Uterus (tissue), 4 donors: Measurements from ENCODE around the gene SERPINA1. TPM values are rescaled to one million over a fixed set of nuclear protein-coding genes. Genes with fewer than 3 reads are reported as not detected.

Experiments used
- DNase-seq, 2 donors: peaks; one replicate each; pipeline ENCODE4 v3.0.0-alpha.2; 2019 to 2020
- H3K27ac ChIP-seq, 2 donors: fragments of 200-600 bp; sonication (generic); 1 replicate in 1 of 2; 2 replicates in 1 of 2; pipeline ENCODE4 v1.5.1; 2016 to 2018
- H3K27me3 ChIP-seq, 2 donors: fragments of 200-600 bp; sonication (generic); one replicate each; pipeline ENCODE4 v1.5.1; 2018 to 2019; ENCODE audit warnings: control low read depth in 1 of 2
- H3K36me3 ChIP-seq, 2 donors: fragments of 200-600 bp; sonication (generic); one replicate each; pipeline ENCODE4 v1.5.1; 2019; ENCODE audit warnings: control low read depth in 1 of 2
- H3K4me1 ChIP-seq, 2 donors: fragments of 200-600 bp; sonication (generic); one replicate each; pipeline ENCODE4 v1.5.1; 2018 to 2019; ENCODE audit warnings: control low read depth in 1 of 2
- H3K4me3 ChIP-seq, 2 donors: fragments of 200-600 bp; sonication (generic); 1 replicate in 1 of 2; 2 replicates in 1 of 2; pipeline ENCODE4 v1.5.1; 2018 to 2019; ENCODE audit warnings: mild to moderate bottlenecking in 1 of 2
- H3K9me3 ChIP-seq, 2 donors: fragments of 200-600 bp; sonication (generic); one replicate each; pipeline ENCODE4 v1.5.1; 2019; ENCODE audit warnings: control low read depth in 1 of 2
- POLR2A ChIP-seq, 2 donors: fragments of 450-650 bp; IDR thresholded peaks; one replicate each; pipeline ENCODE4 v1.6.1; 2016; ENCODE audit warnings: antibody characterized with exemption in 2 of 2, mild to moderate bottlenecking in 1 of 2, moderate library complexity in 1 of 2
- intact Hi-C: fragments of 100-400 bp; cut with DNase I; formaldehyde crosslinking; loops from one replicate; pipeline ENCODE4 v1.15.1; 2023; ENCODE audit warnings: low total_unique reads
- total RNA-seq, 4 donors: library from RNA; depleted of rRNA in 3 of 4; stranded (reverse); fragments of >200 nt in 3 of 4; gene quantifications; one replicate each; pipeline versions ENCODE4 v1.1.0 to v1.2.4, GENCODE V29; 2014 to 2023
- TF ChIP-seq, protein P1 (sequence below), 4 experiments: fragments of 200-600 bp in 2 of 4; fragments of 450-650 bp in 2 of 4; sonication (generic) in 2 of 4; IDR thresholded peaks; one replicate each; pipeline ENCODE4 v1.5.1; 2016 to 2019; ENCODE audit warnings: antibody characterized with exemption in 4 of 4, mild to moderate bottlenecking in 2 of 4, moderate library complexity in 1 of 4
- donor health status: DM: yes; HTN: yes; CAD: no.

The SERPINA1 gene
- total RNA-seq, 4 donors from 2014 or later, result 0.88 to 6.6 (median 4.9) TPM; not detected in 1

DNA sequence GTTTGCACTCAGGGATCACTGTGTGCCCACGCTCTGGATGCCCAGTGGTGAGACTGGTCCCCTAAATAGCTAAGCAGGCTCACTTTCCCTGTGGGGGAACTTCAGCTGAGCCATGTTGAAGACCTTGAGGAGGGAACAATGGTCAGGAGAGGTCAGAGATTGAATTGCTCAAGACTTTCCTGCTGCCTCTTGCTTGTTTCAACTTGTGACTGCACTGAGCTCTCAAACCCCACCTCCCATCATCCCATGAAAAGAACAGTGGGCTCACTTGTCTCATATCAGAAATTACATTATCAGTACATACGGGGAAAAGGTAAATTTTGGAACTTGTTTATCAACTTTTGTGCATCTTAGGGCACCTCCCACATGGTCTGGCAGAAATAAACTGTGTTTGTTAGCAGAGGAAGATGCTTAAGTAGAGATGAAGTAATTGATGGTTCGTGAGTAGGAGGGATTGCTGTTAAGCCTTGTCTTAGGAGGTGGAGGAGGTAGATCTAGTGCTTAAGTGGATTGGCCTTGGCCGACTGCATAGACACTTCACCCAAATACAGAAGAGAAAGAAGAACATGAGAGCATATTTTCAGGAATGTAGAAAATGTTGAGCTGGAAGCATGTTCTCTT, 15.0 kb upstream of the SERPINA1 start:
- no peak for DNase-seq
- TF ChIP-seq, protein P1, sequence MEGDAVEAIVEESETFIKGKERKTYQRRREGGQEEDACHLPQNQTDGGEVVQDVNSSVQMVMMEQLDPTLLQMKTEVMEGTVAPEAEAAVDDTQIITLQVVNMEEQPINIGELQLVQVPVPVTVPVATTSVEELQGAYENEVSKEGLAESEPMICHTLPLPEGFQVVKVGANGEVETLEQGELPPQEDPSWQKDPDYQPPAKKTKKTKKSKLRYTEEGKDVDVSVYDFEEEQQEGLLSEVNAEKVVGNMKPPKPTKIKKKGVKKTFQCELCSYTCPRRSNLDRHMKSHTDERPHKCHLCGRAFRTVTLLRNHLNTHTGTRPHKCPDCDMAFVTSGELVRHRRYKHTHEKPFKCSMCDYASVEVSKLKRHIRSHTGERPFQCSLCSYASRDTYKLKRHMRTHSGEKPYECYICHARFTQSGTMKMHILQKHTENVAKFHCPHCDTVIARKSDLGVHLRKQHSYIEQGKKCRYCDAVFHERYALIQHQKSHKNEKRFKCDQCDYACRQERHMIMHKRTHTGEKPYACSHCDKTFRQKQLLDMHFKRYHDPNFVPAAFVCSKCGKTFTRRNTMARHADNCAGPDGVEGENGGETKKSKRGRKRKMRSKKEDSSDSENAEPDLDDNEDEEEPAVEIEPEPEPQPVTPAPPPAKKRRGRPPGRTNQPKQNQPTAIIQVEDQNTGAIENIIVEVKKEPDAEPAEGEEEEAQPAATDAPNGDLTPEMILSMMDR (IDR thresholded peaks at IDR 0.05), result no peak
- TF ChIP-seq POLR2A (IDR thresholded peaks at IDR 0.05), result no peak
- intact Hi-C loops, result no loop called here
- Histone ChIP-seq H3K27ac (no peak overlapping the region), H3K36me3 (peaks cover 0 to 3% of the 10 kb centered on the region in 2 donors), H3K27me3 (peaks cover 0 to 5% of the 10 kb centered on the region in 2 donors), H3K9me3 (no peaks in the 10 kb centered on the region), H3K4me3 (no peak overlapping the region), H3K4me1 (no peaks in the 10 kb centered on the region)

DNA sequence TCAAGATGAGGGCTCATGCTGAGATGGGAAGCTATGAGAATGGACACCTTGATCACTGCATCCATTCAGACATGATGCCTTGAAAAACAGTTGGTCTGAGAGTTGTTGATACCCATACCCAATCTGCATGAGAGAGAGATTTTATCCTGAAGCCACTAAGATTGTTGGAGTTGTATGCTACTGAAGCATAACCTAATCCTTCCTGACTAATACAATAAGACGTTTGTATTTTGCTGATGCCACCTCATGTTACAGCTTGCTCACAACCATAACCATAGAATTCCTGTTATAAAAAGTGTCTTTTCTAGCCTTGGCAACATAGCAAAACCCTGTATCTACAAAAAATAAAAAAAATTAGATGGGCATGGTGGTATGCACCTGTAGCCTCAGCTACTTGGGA, 12.7 kb upstream of the SERPINA1 start:
- Histone ChIP-seq H3K27ac (no peak overlapping the region), H3K4me1 (no peaks in the 10 kb centered on the region), H3K4me3 (no peak overlapping the region), H3K9me3 (no peaks in the 10 kb centered on the region), H3K27me3 (no peaks in the 10 kb centered on the region), H3K36me3 (no peaks in the 10 kb centered on the region)
- no peak for DNase-seq
- TF ChIP-seq, protein P1 (IDR thresholded peaks at IDR 0.05), result no peak
- TF ChIP-seq POLR2A (IDR thresholded peaks at IDR 0.05), result no peak
- intact Hi-C loops, result no loop called here

DNA sequence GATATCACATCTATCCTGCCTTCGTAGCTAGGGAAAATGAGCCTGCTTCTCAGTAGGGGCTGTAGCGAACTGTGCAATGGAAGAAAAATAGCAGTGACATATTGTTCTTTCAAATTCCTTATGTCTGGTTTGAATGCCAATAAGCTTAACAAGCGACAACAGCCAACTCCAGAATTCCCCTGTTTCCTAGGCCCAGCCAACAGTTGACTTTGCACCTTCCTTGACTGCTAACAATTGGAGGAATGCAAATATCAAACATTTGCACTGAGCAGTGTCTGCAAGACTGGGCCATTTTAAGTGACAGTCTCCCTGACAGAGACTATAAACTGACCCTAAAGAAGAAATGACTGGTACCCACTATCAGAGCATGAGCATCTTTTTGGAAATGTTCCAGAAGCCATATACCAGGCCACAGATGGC, 12.0 kb upstream of the SERPINA1 start:
- no peak for TF ChIP-seq POLR2A (IDR thresholded peaks at IDR 0.05)
- TF ChIP-seq, protein P1 (IDR thresholded peaks at IDR 0.05), result no peak
- DNase-seq, result no peak
- no peak overlapping the region for H3K4me3 ChIP-seq
- no peaks in the 10 kb centered on the region for H3K9me3 ChIP-seq
- no peaks in the 10 kb centered on the region for H3K4me1 ChIP-seq
- H3K27me3 ChIP-seq, result no peaks in the 10 kb centered on the region
- H3K36me3 ChIP-seq, result no peaks in the 10 kb centered on the region
- H3K27ac ChIP-seq, result no peak overlapping the region
- intact Hi-C loops, result no loop called here

DNA sequence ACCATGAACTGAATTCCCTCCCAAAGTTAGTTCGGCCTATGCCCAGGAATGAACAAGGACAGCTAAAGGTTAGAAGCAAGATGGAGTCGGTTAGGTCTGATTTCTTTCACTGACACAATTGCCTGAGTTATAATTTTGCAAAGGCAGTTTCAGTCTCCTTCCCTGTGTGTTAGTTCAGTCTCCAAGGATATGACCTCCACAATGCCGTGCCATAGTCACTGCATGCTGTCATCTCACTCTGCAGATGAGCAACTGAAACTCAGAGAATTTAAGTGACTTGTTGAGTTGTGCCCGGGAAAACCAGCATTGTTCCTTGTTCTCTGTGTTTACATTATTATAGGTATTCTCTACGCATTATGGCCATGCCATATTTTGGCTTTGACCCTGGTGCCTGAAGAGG, 10.1 kb upstream of the SERPINA1 start:
- no peak overlapping the region for H3K27ac ChIP-seq

DNA sequence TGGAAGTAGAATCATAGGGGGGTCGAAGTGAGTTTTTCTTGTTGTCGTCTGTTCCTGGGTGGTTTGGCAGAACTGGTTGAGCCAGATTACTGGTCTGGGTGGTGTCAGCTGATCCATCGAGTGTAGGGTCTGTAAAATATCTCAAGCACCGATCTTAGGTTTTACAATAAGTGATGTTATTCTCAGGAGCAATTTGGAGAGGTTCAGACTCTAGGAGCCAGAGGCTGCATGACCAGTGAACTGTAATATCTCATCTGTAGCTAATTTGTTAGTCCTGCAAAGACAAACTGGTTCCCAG, 9.7 kb upstream of the SERPINA1 start:
- Histone ChIP-seq H3K4me1 (no peaks in the 10 kb centered on the region), H3K27ac (no peak overlapping the region), H3K9me3 (no peaks in the 10 kb centered on the region), H3K36me3 (no peaks in the 10 kb centered on the region), H3K4me3 (no peak overlapping the region), H3K27me3 (no peaks in the 10 kb centered on the region)
- TF ChIP-seq POLR2A (IDR thresholded peaks at IDR 0.05), result no peak
- TF ChIP-seq, protein P1 (IDR thresholded peaks at IDR 0.05), result no peak
- intact Hi-C loops, result no loop called here
- DNase-seq, result no peak

More for the DNA sequence above, 10.1 kb upstream of the SERPINA1 start:
- H3K36me3 ChIP-seq, result no peaks in the 10 kb centered on the region
- no peaks in the 10 kb centered on the region for H3K9me3 ChIP-seq
- no peak overlapping the region for H3K4me3 ChIP-seq
- intact Hi-C loops, result no loop called here
- no peaks in the 10 kb centered on the region for H3K27me3 ChIP-seq
- H3K4me1 ChIP-seq, result no peaks in the 10 kb centered on the region
- TF ChIP-seq, protein P1 (IDR thresholded peaks at IDR 0.05), result no peak
- no peak for TF ChIP-seq POLR2A (IDR thresholded peaks at IDR 0.05)
- DNase-seq, result no peak
